Upper lobe of left lung (tissue), 6 donors: Measurements from ENCODE around the gene NOL8. TPM values are rescaled to one million over a fixed set of nuclear protein-coding genes. Genes with fewer than 3 reads are reported as not detected.

Source experiments
- ATAC-seq, 2 donors: fragments of 200-7000 bp; cut with Tn5 transposase; one replicate each; pipeline ENCODE4 v1.9.1; 2022; ENCODE audit warnings: mild to moderate bottlenecking in 2 of 2, moderate library complexity in 2 of 2; ENCODE audit not compliant: low FRiP score in 2 of 2
- DNase-seq, 2 donors: peaks; one replicate each; pipeline ENCODE4 v3.0.0-alpha.2; 2019 to 2020
- H3K27ac ChIP-seq, 4 donors: fragments of 200-600 bp; sonication (generic); one replicate each; pipeline ENCODE4 v1.5.1; 2016 to 2019
- H3K27me3 ChIP-seq, 4 donors: fragments of 200-600 bp; sonication (generic); one replicate each; pipeline ENCODE4 v1.5.1; 2017 to 2019
- H3K36me3 ChIP-seq, 4 donors: fragments of 200-600 bp; sonication (generic); one replicate each; pipeline ENCODE4 v1.5.1; 2016 to 2019
- H3K4me1 ChIP-seq, 4 donors: fragments of 200-600 bp; sonication (generic); one replicate each; pipeline ENCODE4 v1.5.1; 2018 to 2019
- H3K4me3 ChIP-seq, 4 donors: fragments of 200-600 bp; sonication (generic); one replicate each; pipeline ENCODE4 v1.5.1; 2017 to 2019; ENCODE audit warnings: mild to moderate bottlenecking in 2 of 4, moderate library complexity in 1 of 4
- H3K9me3 ChIP-seq, 4 donors: fragments of 200-600 bp; sonication (generic); one replicate each; pipeline ENCODE4 v1.5.1; 2018 to 2019
- CTCF ChIP-seq, 6 experiments: fragments of 450-650 bp in 4 of 6; fragments of 200-600 bp in 2 of 6; sonication (generic) in 2 of 6; IDR thresholded peaks; one replicate each; pipeline ENCODE4 v1.5.1; 2016 to 2019; ENCODE audit warnings: antibody characterized with exemption in 6 of 6
- EP300 ChIP-seq, 4 donors: sonication (generic); formaldehyde crosslinking; IDR thresholded peaks; one replicate each; pipeline ENCODE4 v1.5.1; 2017; ENCODE audit warnings: antibody characterized with exemption in 4 of 4, control low read depth in 2 of 4
- POLR2A ChIP-seq, 4 donors: fragments of 450-650 bp; IDR thresholded peaks; one replicate each; pipeline ENCODE4 v1.5.1; 2016 to 2017; ENCODE audit warnings: antibody characterized with exemption in 4 of 4, mild to moderate bottlenecking in 2 of 4
- POLR2AphosphoS5 ChIP-seq, 2 donors: sonication (generic); formaldehyde crosslinking; IDR thresholded peaks; one replicate each; pipeline ENCODE4 v1.5.1; 2017; ENCODE audit warnings: antibody characterized with exemption in 2 of 2
- WGBS, 2 donors: methylation state at CpG; one replicate each; pipeline ENCODE4 v1.1.5; 2017 to 2018; 5-methylcytosine and 5-hydroxymethylcytosine counted together
- total RNA-seq, 6 donors: library from RNA; depleted of rRNA in 4 of 6; stranded (reverse); fragments of >200 nt in 4 of 6; gene quantifications; one replicate each; pipeline versions ENCODE4 v1.1.0 to v1.2.1, GENCODE V29; 2016 to 2021
- donor health status: DM: no; HTN: no; CAD: no; lungs with moderate emphysema.
- donor health status: DM: no; HTN: yes; CAD: no; lungs with severe emphysema.

Gene NOL8
- total RNA-seq, 6 donors from 2014 or later, result 22.1 to 107 (median 27.1) TPM

- peaks cover 3 to 36% (median 19%) of the 10 kb centered on the region in 4 donors for H3K36me3 ChIP-seq
- H3K4me3 ChIP-seq, result no peak overlapping the region
- DNase-seq (no peak), ATAC-seq (no peak)
- H3K4me1 ChIP-seq, result peaks cover 16 to 33% (median 23%) of the 10 kb centered on the region in 4 donors
- no peaks in the 10 kb centered on the region for H3K27me3 ChIP-seq
- TF ChIP-seq POLR2AphosphoS5 (IDR thresholded peaks at IDR 0.05) (no peak), POLR2A (IDR thresholded peaks at IDR 0.05) (no peak), EP300 (IDR thresholded peaks at IDR 0.05) (no peak), CTCF (IDR thresholded peaks at IDR 0.05) (no peak)
- H3K27ac ChIP-seq, result no peak overlapping the region
- H3K9me3 ChIP-seq, result no peaks in the 10 kb centered on the region
- WGBS, 2 donors, result 80 to 83% methylated on average over 7 of the region's 7 CpGs
Measured at GRCh38 chr9:92295240-92295790, 29.8 kb downstream of the NOL8 start.

- peaks cover 16 to 33% (median 23%) of the 10 kb centered on the region in 4 donors for H3K4me1 ChIP-seq
- DNase-seq (no peak), ATAC-seq (peak in 1 of 2 donors; percentile 38)
- H3K27ac ChIP-seq, result peak overlapping the region; percentile 59 to 77 (median 72)
- peaks cover 3 to 26% (median 16%) of the 10 kb centered on the region in 4 donors for H3K36me3 ChIP-seq
- H3K4me3 ChIP-seq, result peak overlapping the region; percentile 55 to 81 (median 80)
- no peaks in the 10 kb centered on the region for H3K27me3 ChIP-seq
- 16 to 41% methylated on average over 10 to 13 of the region's 13 CpGs for WGBS, 2 donors
- H3K9me3 ChIP-seq, result no peaks in the 10 kb centered on the region
- TF ChIP-seq POLR2AphosphoS5 (IDR thresholded peaks at IDR 0.05), result no peak
- no peak for TF ChIP-seq POLR2A (IDR thresholded peaks at IDR 0.05)
- TF ChIP-seq CTCF (IDR thresholded peaks at IDR 0.05), result no peak
- no peak for TF ChIP-seq EP300 (IDR thresholded peaks at IDR 0.05)
Measured at GRCh38 chr9:92294297-92294676, 30.9 kb downstream of the NOL8 start.

- ATAC-seq (peak; percentile 100), DNase-seq (peak; percentile 98 to 100)
- peaks cover 16 to 33% (median 23%) of the 10 kb centered on the region in 4 donors for H3K4me1 ChIP-seq
- H3K36me3 ChIP-seq, result peaks cover 2 to 22% (median 11%) of the 10 kb centered on the region in 4 donors
- H3K27me3 ChIP-seq, result no peaks in the 10 kb centered on the region
- H3K27ac ChIP-seq, result peak within 1 kb of the TSS; percentile 59 to 77 (median 72)
- peak within 1 kb of the TSS; percentile 55 to 81 (median 80) for H3K4me3 ChIP-seq
- no peaks in the 10 kb centered on the region for H3K9me3 ChIP-seq
- TF ChIP-seq EP300 (IDR thresholded peaks at IDR 0.05) (peak in 2 of 4 donors; percentile 12 to 39), POLR2A (IDR thresholded peaks at IDR 0.05) (peak in 2 of 4 donors; percentile 60 to 72), POLR2AphosphoS5 (IDR thresholded peaks at IDR 0.05) (peak; percentile 78 to 87), CTCF (IDR thresholded peaks at IDR 0.05) (peak in 4 of 6 experiments; percentile 19 to 58 (median 35))
- WGBS, 2 donors, result 0% methylated on average over 27 to 60 of the region's 63 CpGs
Measured at GRCh38 chr9:92293452-92294296, 31.5 kb downstream of the NOL8 start, which contains the start of gene IARS1. Gene IARS1, minus strand, starts transcription at chr9:92293697. Its CDS starts 4,278 bp downstream, at chr9:92289419.

- H3K27ac ChIP-seq, result peak overlapping the region; percentile 59 to 77 (median 72)
- H3K9me3 ChIP-seq, result no peaks in the 10 kb centered on the region
- no peak for ATAC-seq
- H3K27me3 ChIP-seq, result no peaks in the 10 kb centered on the region
- peak overlapping the region; percentile 55 to 81 (median 80) for H3K4me3 ChIP-seq
- TF ChIP-seq EP300 (IDR thresholded peaks at IDR 0.05) (no peak), POLR2A (IDR thresholded peaks at IDR 0.05) (no peak), POLR2AphosphoS5 (IDR thresholded peaks at IDR 0.05) (no peak), CTCF (IDR thresholded peaks at IDR 0.05) (no peak)
- H3K4me1 ChIP-seq, result peaks cover 16 to 33% (median 23%) of the 10 kb centered on the region in 4 donors
- H3K36me3 ChIP-seq, result peaks cover 0 to 22% (median 5%) of the 10 kb centered on the region in 4 donors
- DNase-seq, result no peak
- WGBS, 2 donors, result 0 to 2% methylated on average over 5 of the region's 5 CpGs
Measured at GRCh38 chr9:92293075-92293354, 32.1 kb downstream of the NOL8 start.
